Fibroblast of lung (primary cell): Measurements from ENCODE around the gene PTPRE. TPM values are rescaled to one million over a fixed set of nuclear protein-coding genes. Genes with fewer than 3 reads are reported as not detected.

ENCODE experiments used
- DNase-seq, 2 donors: peaks; one replicate each; pipeline versions ENCODE4 v3.0.0 to v3.0.0-alpha.2; 2010; ENCODE audit warnings: low read depth in 2 of 2
- H2AFZ ChIP-seq: 2 replicates; pipeline ENCODE4 v1.5.1; 2012; ENCODE audit warnings: low read length, control low read depth, inconsistent platforms
- H3K27ac ChIP-seq: 2 replicates; pipeline ENCODE4 v1.5.1; 2011; ENCODE audit warnings: low read length, control low read depth; ENCODE audit not compliant: insufficient read depth
- H3K27me3 ChIP-seq: 2 replicates; pipeline ENCODE4 v1.5.1; 2011; ENCODE audit warnings: mild to moderate bottlenecking, low read length; ENCODE audit not compliant: control insufficient read depth, insufficient read depth
- H3K36me3 ChIP-seq: 2 replicates; pipeline ENCODE4 v1.5.1; 2011; ENCODE audit warnings: low read length; ENCODE audit not compliant: control insufficient read depth, insufficient read depth
- H3K4me1 ChIP-seq: 2 replicates; pipeline ENCODE4 v1.5.1; 2011; ENCODE audit warnings: low read length; ENCODE audit not compliant: control insufficient read depth, insufficient read depth; ENCODE audit errors: extremely low read depth
- H3K4me2 ChIP-seq: 2 replicates; pipeline ENCODE4 v1.5.1; 2011; ENCODE audit warnings: low read length, control low read depth; ENCODE audit not compliant: insufficient read depth; ENCODE audit errors: extremely low read depth
- H3K4me3 ChIP-seq, 4 experiments: fragments of 200-600 bp in 1 of 4; sonication (generic) in 1 of 4; replicated peaks in 1 of 4; 2 replicates each; pipeline ENCODE4 v1.5.1; 2011 to 2016; ENCODE audit warnings: low read length in 4 of 4, low read depth in 3 of 4, mild to moderate bottlenecking in 3 of 4, control low read depth in 2 of 4, inconsistent platforms in 1 of 4, mixed read lengths in 1 of 4; ENCODE audit not compliant: insufficient read depth in 1 of 4; ENCODE audit errors: control extremely low read depth in 1 of 4
- H3K79me2 ChIP-seq: 2 replicates; pipeline ENCODE4 v1.5.1; 2012; ENCODE audit warnings: mild to moderate bottlenecking, low read length, inconsistent platforms; ENCODE audit not compliant: control insufficient read depth, insufficient read depth
- H3K9ac ChIP-seq: 2 replicates; pipeline ENCODE4 v1.5.1; 2011; ENCODE audit warnings: mild to moderate bottlenecking, low read length, control low read depth; ENCODE audit not compliant: insufficient read depth
- H3K9me3 ChIP-seq: 2 replicates; pipeline ENCODE4 v1.5.1; 2012; ENCODE audit warnings: low read depth, low read length; ENCODE audit not compliant: control insufficient read depth, insufficient read depth
- H4K20me1 ChIP-seq: 2 replicates; pipeline ENCODE4 v1.5.1; 2011; ENCODE audit warnings: low read length; ENCODE audit not compliant: control insufficient read depth, insufficient read depth; ENCODE audit errors: extremely low read depth
- EZH2 ChIP-seq: IDR thresholded peaks from 2 replicates; pipeline ENCODE4 v1.5.1; 2012; ENCODE audit warnings: low read length, control low read depth, mild to moderate bottlenecking; ENCODE audit errors: missing control alignments
- polyA plus RNA-seq, 2 donors: library from polyadenylated mRNA; depleted of rRNA in 1 of 2; stranded (reverse) in 1 of 2; unstranded in 1 of 2; fragments of >200 nt; gene quantifications; 2 replicates each; pipeline ENCODE4 v1.2.1, GENCODE V29; 2011 to 2012; ENCODE audit warnings: missing spikeins in 1 of 2
- total RNA-seq: library from RNA; depleted of rRNA; stranded (reverse); fragments of >200 nt; gene quantifications from 2 replicates; pipeline ENCODE4 v1.2.1, GENCODE V29; 2014
- TF ChIP-seq, protein P1 (sequence below), 2 donors: IDR thresholded peaks in 1 of 2; conservative IDR thresholded peaks in 1 of 2; 1 replicate in 1 of 2; 2 replicates in 1 of 2; pipeline ENCODE4 v1.5.1; 2011 to 2012; ENCODE audit warnings: low read length in 2 of 2, control low read depth in 1 of 2, inconsistent platforms in 1 of 2, low read depth in 1 of 2, mild to moderate bottlenecking in 1 of 2

The PTPRE gene
- total and polyA plus RNA-seq, 2 donors (not counting 1 experiment from before 2014, with no cell fraction given), result 0.75 to 1.8 TPM

GRCh38 chr10:128081222-128081621 lies 174.3 kb downstream of the PTPRE start:
- Histone ChIP-seq H4K20me1 (no peaks in the 10 kb centered on the region), H3K9me3 (no peaks in the 10 kb centered on the region), H3K9ac (no peak overlapping the region), H3K27ac (no peak overlapping the region), H3K4me1 (no peaks in the 10 kb centered on the region), H2AFZ (no peak overlapping the region), H3K4me2 (no peak overlapping the region), H3K4me3 (no peak overlapping the region), H3K27me3 (no peaks in the 10 kb centered on the region), H3K79me2 (no peaks in the 10 kb centered on the region), H3K36me3 (no peaks in the 10 kb centered on the region)
- DNase-seq, result no peak
- no peak for TF ChIP-seq EZH2
- TF ChIP-seq, protein P1, sequence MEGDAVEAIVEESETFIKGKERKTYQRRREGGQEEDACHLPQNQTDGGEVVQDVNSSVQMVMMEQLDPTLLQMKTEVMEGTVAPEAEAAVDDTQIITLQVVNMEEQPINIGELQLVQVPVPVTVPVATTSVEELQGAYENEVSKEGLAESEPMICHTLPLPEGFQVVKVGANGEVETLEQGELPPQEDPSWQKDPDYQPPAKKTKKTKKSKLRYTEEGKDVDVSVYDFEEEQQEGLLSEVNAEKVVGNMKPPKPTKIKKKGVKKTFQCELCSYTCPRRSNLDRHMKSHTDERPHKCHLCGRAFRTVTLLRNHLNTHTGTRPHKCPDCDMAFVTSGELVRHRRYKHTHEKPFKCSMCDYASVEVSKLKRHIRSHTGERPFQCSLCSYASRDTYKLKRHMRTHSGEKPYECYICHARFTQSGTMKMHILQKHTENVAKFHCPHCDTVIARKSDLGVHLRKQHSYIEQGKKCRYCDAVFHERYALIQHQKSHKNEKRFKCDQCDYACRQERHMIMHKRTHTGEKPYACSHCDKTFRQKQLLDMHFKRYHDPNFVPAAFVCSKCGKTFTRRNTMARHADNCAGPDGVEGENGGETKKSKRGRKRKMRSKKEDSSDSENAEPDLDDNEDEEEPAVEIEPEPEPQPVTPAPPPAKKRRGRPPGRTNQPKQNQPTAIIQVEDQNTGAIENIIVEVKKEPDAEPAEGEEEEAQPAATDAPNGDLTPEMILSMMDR (conservative IDR thresholded peaks at IDR 0.05 in 1 of 2, IDR thresholded peaks at IDR 0.05 in 1 of 2; ENCODE audit: low read depth in 1 of 2, low read length in 2 of 2), result no peak

GRCh38 chr10:128081720-128082119 lies 174.8 kb downstream of the PTPRE start:
- peak in 1 of 2 donors; percentile 7 for DNase-seq

GRCh38 chr10:128083191-128083895 lies 176.4 kb downstream of the PTPRE start:
- no peaks in the 10 kb centered on the region for H3K27me3 ChIP-seq

More at GRCh38 chr10:128081720-128082119, 174.8 kb downstream of the PTPRE start:
- H3K27me3 ChIP-seq, result no peaks in the 10 kb centered on the region
- no peak overlapping the region for H3K4me2 ChIP-seq
- no peak overlapping the region for H2AFZ ChIP-seq
- no peak overlapping the region for H3K9ac ChIP-seq
- H3K4me1 ChIP-seq, result no peaks in the 10 kb centered on the region
- H3K27ac ChIP-seq, result no peak overlapping the region
- H3K36me3 ChIP-seq, result no peaks in the 10 kb centered on the region
- no peak for TF ChIP-seq EZH2
- TF ChIP-seq, protein P1 (conservative IDR thresholded peaks at IDR 0.05 in 1 of 2, IDR thresholded peaks at IDR 0.05 in 1 of 2; ENCODE audit: low read depth in 1 of 2, low read length in 2 of 2), result no peak
- no peaks in the 10 kb centered on the region for H3K79me2 ChIP-seq
- no peaks in the 10 kb centered on the region for H4K20me1 ChIP-seq
- H3K4me3 ChIP-seq, result no peak overlapping the region
- no peaks in the 10 kb centered on the region for H3K9me3 ChIP-seq

More at GRCh38 chr10:128083191-128083895, 176.4 kb downstream of the PTPRE start:
- DNase-seq, result no peak
- Histone ChIP-seq H3K9me3 (no peaks in the 10 kb centered on the region), H3K79me2 (no peaks in the 10 kb centered on the region), H3K4me3 (no peak overlapping the region), H2AFZ (no peak overlapping the region), H3K27ac (no peak overlapping the region), H3K4me1 (no peaks in the 10 kb centered on the region), H4K20me1 (no peaks in the 10 kb centered on the region), H3K9ac (no peak overlapping the region), H3K4me2 (no peak overlapping the region), H3K36me3 (no peaks in the 10 kb centered on the region)
- no peak for TF ChIP-seq EZH2
- TF ChIP-seq, protein P1 (conservative IDR thresholded peaks at IDR 0.05 in 1 of 2, IDR thresholded peaks at IDR 0.05 in 1 of 2; ENCODE audit: low read depth in 1 of 2, low read length in 2 of 2), result no peak
